Adrenal gland (tissue), 5 donors: ENCODE measurements around the gene SPAM1.

ENCODE experiments used
- CTCF ChIP-seq, 6 experiments: fragments of 450-650 bp in 4 of 6; fragments of 200-600 bp in 2 of 6; sonication (generic) in 1 of 6; IDR thresholded peaks; 1 replicate in 5 of 6; 2 replicates in 1 of 6; pipeline versions ENCODE4 v1.5.1 to v1.8.0; 2016 to 2021; ENCODE audit warnings: antibody characterized with exemption in 6 of 6, mild to moderate bottlenecking in 2 of 6, moderate library complexity in 1 of 6
- POLR2A ChIP-seq, 2 donors: fragments of 450-650 bp; IDR thresholded peaks; one replicate each; pipeline ENCODE4 v1.6.1; 2017; ENCODE audit warnings: antibody characterized with exemption in 2 of 2, mild to moderate bottlenecking in 2 of 2, moderate library complexity in 1 of 2
- donor health status: DM: no; HTN: no; CAD: no.

GRCh38 chr7:123995617-123996326 lies 70.7 kb downstream of the SPAM1 start:
- TF ChIP-seq POLR2A (IDR thresholded peaks at IDR 0.05) (no peak), CTCF (IDR thresholded peaks at IDR 0.05) (no peak)
